Measurements from ENCODE around the gene HBZ.
"Not testable (repeated sequence)": the region's sequence is repeated elsewhere in the genome, so short reads cannot be mapped to it uniquely, and the experiment has no call there.

Gene HBZ

GRCh38 chr16:138049-138417 is 14.4 kb upstream of the HBZ start:
- DNase-seq: peak; percentile 47

DNA sequence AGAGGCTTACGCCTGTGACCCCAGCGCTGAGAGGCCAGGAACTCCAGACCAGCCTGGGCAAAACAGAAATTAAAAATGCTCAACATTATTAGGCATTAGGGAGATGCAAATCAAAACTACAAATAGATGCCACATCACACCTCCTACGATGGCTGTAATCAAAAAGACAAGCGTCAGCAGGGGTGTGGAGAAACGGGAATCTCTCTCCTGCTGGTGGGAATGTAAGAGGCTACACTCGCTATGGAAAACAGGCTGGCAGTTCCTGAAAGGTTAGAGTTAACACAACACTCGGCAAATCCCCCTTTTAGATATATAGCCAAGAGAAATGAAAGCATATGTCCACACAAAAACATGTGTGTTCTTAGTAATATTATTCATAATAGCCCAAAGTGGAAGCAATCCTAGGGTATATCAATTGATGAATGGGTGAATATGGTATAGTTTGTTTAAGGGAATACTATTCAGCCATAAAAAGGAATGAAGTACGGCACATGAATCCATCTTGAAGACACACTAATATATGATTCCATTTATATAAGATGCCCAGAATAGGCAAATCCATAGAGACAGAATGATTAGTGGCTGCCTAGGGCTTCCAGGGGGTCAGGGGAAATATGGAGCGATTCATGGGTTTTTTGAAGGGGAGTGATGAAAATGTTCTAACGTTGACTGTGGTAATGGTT is 12.1 kb upstream of the HBZ start:
- no peak for DNase-seq

- no peak for DNase-seq
These were observed 10.0 kb upstream of the HBZ start for GRCh38 chr16:142405-142967.

- DNase-seq: peak; percentile 75
These were observed 9.4 kb upstream of the HBZ start for GRCh38 chr16:143047-143446.

DNA sequence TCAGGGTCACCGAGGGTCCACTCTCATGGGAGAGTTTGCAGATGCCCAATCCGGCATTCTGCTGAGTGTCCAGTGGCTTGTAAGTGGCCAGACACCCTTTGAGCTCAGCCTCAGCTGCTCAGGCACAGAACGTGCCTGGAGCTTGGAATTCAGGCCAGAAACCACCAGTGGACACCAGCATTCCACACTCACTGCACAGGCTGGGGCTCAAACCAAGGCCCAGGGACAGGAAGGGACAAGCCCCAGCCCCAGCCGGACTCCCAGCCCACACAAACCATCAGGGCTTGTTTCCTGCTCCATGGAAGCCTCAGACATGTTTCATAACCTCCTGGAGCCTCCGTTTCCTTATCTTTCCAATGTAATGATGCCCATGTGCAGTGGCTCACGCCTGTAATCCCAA is 9.0 kb upstream of the HBZ start:
- DNase-seq: no peak

DNA sequence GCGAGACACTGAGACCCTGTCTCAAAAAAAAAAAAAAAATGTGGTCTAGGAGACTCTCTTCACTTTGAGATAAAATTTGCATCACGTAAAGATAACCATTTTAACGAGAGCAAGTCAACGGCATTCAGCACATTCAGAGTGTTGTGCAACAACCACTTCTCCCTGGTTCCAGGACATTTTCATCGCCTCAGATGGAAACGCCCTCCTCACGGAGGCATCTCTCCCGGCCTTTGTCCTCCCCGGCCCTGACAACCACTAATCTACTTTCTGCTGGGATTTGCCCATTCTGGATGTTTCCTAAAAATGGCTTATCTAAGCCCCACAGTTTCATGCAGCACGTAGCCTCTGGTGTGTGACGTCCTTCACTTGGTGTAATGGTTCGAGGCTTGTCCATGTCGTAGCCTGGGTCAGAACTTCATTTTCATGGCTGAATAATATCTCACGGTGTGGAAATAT is 7.6 kb upstream of the HBZ start:
- DNase-seq: peak; percentile 37

DNA sequence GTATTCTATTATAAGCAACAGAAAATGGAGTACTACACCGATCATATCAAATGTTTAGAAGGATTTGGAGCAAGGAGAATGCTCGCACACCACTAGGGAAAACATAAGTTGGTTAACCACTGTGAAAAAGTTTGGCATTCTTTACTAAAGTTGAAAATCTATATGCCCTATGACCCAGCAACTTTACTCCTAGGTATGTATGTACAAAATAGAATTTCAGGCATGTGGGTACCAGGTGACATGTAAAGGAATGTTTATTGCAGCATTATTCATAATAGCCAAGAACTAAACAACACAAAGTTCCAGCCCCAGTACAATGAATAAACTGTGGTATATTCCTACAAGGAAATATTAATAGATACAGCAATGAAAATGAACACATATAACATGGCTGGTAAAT is 5.8 kb upstream of the HBZ start:
- DNase-seq: no peak

DNA sequence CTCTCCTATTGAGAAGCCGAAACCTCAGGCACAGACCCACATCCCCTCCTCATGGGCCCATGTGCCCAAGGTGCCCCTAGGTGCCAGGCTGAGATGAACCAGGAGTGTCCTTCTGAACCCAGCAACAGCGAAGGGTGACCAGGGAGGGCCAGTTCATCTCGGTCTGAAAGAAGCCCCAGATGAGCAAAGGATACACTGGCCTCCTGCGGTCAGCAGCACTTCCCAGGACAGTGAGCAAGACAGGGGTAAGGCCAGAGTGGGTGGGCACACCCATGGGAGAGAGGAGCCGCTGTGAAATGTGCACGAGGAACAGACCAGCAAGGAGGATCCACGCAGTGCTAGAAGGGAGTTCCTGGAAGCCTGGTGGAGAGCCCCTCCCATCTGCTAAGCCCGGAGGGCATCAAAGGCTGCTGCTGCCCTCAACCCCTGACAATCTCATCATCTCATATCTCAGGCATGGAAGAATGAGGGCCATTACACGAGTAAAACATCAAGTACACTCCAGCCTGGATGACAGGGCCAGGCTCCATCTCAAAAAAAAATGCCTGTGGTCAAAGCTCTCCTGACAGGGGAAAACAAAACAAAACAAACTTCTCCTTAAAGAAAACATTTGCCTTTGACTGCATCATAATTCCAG is 3.3 kb upstream of the HBZ start:
- no peak for DNase-seq

DNA sequence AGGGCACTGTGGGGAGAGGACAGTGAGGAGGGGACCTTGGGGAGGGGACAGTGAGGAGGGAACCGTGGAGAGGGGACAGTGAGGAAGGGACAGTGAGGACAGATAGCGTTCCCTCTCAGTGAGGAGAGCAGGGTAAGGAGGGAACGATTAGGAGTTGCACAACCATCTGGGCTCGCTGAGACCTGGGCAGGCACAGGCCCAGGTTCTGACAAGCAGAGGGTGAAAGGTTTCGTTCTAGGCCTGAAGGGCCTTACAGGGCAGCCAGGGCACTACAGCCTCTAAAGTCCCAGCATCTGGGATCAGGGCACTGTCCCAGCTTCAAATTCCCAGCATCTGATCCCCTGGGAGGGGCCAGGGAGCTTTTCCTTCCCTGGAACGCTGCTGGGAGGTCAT is 681 bp downstream of the HBZ start:
- not testable (repeated sequence) for DNase-seq

- DNase-seq: not testable (repeated sequence)
These were observed 1.2 kb downstream of the HBZ start for GRCh38 chr16:153550-154216.

DNA sequence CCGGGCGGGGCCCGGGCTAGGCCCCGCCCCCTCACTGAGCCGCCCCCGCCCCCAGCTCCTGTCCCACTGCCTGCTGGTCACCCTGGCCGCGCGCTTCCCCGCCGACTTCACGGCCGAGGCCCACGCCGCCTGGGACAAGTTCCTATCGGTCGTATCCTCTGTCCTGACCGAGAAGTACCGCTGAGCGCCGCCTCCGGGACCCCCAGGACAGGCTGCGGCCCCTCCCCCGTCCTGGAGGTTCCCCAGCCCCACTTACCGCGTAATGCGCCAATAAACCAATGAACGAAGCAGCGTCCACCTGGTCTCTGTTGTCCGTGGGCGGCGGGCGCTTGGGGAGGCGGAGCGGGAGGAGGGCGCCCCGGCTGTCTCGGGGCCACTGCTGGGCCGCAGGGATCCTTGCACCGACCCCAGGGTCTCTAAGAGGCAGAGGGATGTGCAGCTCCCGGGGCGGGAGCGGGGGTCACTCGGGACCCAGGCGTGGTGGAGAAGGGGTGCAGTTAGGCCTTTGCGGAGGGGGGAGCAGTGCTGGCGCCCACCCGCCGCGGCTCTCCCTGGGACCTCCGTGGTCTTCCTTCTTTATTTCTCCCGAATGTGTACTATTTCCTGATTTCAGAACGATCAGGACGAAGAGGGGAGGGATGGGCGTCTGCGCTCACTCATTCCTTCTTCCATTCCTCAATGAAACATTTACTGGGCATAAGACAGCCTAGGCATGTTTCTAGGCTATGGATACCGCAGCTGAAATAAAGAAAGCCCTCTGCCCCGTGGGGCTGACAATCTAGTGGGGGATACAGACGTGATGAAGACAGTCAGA is 2.0 kb downstream of the HBZ start:
- DNase-seq: peak; percentile 37

DNA sequence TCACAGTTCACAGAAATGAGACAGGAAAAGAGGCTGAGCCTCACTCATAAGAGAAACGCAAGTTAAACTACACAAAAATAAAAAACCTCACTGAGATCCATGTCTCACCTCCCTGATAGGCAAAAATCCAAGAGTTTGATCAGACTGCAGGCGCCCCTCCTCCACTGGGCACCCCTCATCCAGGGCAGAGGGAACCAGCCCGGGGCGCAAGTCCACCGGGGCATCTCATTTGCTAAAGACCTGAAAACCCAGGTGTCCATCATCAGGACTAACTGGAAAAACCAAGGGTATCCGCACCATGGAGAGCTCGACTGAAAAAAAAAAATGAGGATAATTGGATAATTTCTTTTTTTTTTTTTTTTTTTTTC is 2.6 kb downstream of the HBZ start:
- no peak for DNase-seq

DNA sequence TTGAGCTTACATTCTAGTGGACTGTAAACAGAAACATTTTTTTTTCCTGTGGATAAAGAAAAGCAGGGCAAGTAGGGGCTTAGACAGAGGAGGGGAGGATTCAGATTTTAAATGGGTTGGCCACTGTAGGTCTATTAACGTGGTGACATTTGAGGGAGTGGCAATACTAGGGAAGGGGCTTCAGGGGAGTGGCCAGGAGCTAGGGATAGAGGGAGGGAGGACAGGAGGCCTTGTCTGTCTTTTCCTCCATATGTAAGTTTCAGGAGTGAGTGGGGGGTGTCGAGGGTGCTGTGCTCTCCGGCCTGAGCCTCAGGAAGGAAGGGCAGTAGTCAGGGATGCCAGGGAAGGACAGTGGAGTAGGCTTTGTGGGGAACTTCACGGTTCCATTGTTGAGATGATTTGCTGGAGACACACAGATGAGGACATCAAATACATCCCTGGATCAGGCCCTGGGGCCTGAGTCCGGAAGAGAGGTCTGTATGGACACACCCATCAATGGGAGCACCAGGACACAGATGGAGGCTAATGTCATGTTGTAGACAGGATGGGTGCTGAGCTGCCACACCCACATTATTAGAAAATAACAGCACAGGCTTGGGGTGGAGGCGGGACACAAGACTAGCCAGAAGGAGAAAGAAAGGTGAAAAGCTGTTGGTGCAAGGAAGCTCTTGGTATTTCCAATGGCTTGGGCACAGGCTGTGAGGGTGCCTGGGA is 6.8 kb downstream of the HBZ start:
- DNase-seq: no peak

- DNase-seq: not testable (repeated sequence)
These were observed 7.8 kb downstream of the HBZ start for GRCh38 chr16:160242-160641.

DNA sequence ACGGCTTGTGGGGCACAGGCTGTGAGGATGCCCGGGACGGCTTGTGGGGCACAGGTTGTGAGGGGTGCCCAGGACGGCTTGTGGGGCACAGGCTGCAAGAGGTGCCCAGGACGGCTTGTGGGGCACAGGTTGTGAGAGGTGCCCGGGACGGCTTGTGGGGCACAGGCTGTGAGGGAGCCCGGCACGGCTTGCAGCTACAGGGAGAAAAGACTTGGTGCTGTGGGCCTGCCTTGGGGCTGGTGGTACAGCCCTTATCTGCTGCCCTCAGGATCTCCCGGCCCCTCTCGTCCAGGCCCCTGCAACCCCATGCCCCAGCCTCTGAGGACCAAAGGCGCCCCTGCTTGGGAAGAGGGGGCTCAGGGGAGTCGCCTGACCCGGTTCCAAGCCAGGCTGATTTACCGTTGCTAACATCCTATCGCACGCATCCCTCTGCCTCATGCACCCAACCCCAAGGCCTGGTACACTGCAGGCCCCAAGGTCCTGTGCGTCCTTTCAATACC is 8.3 kb downstream of the HBZ start:
- no peak for DNase-seq

DNA sequence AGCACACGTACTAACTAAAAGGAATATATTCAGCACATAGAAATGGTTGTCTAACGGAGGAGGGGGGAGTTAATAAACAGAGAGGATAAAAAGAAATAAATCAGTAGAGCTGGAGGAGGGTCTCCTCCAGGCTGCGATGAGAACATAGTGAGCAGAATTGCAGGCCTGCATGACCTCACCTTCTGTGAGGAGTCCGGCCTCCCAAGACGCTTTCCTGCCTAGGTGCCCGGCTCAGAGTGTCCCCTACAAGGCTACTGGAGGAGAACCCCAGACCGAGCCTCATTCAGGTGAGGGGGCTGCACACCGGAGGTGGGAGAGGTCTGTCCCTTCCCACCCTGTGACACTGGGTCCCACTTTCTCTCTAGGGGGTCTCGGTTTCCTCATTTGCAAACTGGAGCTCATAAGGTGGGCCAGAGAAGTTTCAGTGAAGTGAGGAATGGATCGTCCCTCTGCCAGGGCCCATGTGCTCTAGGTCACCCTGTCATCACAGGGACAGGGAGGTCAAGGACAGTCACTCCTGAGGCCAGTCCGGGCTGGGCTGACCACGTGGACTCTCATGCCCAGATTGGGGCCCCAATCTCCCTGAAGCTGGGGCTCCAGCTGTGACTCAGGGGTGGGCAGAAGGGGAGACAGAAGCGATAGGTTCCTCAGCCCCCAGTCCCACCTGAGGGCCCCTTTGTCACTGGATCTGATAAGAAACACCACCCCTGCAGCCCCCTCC is 10.0 kb downstream of the HBZ start:
- DNase-seq: no peak

DNA sequence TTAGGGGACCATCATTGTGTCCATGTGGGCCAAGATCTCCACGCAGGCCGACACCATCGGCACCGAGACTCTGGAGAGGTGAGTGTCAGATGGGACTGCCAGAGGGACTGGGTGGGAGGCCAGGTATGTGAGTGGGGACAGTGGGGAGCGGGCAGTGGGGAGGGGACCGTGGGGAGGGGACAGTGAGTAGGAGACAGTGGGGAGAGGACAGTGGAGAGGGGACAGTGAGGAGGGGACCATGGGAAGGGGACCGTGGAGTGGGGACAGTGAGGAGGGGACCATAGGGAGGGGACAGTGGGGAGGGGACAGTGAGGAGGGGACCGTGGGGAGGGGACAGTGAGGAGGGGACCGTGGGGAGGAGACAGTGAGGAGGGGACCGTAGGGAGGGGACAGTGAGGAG is 10.7 kb downstream of the HBZ start:
- not testable (repeated sequence) for DNase-seq

DNA sequence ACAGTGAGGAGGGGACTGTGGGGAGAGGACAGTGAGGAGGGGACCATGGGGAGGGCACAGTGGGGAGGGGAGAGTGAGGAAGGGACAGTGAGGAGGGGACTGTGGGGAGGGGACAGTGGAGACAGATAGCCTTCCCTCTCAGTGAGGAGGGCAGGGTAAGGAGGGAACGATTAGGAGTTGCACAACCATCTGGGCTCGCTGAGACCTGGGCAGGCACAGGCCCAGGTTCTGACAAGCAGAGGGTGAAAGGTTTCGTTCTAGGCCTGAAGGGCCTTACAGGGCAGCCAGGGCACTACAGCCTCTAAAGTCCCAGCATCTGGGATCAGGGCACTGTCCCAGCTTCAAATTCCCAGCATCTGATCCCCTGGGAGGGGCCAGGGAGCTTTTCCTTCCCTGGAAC is 11.3 kb downstream of the HBZ start:
- not testable (repeated sequence) for DNase-seq

GRCh38 chr16:164134-164823 is 11.8 kb downstream of the HBZ start:
- DNase-seq: not testable (repeated sequence)

DNA sequence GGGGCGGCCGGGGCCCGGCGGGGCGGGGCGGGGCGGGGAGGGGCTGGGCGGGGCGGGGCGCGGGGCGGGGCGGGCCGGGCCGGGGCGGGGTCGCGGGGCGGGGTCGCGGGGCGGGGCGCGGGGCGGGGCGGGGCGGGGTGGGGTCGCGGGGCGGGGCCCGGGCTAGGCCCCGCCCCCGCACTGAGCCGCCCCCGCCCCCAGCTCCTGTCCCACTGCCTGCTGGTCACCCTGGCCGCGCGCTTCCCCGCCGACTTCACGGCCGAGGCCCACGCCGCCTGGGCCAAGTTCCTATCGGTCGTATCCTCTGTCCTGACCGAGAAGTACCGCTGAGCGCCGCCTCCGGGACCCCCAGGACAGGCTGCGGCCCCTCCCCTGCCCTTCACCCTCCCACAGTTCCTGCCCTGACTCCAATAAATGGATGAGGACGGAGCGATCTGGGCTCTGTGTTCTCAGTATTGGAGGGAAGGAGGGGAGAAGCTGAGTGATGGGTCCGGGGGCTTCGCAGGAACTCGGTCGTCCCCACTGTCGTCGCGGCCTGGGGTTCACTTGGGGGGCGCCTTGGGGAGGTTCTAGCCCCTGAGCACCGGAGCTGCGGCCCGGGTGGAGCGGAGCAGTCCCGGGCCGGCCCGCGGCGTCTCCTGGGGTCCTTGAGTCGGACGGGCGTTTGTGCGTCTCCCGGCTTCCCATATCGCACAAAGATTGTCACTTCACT is 12.5 kb downstream of the HBZ start:
- no peak for DNase-seq

Data from hematopoietic multipotent progenitor cell treated with erythropoietin and hydrocortisone succinate and interleukin-3 and kit ligand, for 4 days (in vitro differentiated cells).